HG03439 (cell line): ENCODE results near the gene PTPRJ.

Source experiments
- ATAC-seq: cut with Tn5 transposase; IDR thresholded peaks from one replicate; pipeline ENCODE4 v1.9.1; 2021; ENCODE audit warnings: mild to moderate bottlenecking, moderate library complexity; ENCODE audit not compliant: unreplicated experiment

Gene PTPRJ

GRCh38 chr11:48036011-48036410 is 55.7 kb downstream of the PTPRJ start:
- no peak for ATAC-seq

GRCh38 chr11:48036466-48036865 is 56.1 kb downstream of the PTPRJ start:
- no peak for ATAC-seq

DNA sequence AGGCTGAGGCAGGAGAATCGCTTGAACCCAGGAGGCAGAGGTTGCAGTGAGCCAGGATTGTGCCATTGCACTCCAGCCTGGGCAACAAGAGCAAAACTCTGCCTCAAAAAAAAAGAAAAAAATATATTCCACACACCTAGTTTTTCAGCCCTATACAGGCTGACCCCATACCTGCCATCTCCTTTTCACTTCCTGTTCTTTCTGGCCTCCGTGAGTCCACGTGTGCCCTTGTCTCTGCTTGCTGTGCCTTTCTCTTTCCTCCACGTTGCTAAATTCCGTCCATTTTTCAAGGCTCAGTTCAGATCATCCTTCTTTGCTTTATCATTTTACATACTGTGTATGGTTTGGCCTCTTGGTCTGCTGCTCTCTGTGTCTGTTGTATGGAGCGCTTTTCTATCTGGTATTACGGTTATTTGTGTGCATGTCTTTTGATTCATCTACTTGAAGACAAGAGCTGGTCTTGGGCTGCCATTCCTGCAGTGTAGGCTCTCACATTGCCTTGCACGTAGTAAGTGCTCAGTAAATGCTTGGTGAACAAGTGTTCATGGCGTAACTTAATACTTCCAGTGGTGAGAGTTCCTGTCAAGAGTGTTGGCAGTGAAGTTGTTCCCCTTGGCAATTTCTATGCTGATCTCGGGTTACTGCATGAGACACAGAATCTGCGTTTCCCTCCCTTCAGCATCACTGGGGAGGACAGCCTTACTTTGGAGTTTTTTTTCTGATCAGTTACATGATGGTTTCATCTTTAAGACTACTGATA is 57.5 kb downstream of the PTPRJ start:
- ATAC-seq = no peak

- ATAC-seq = no peak
These were observed 60.6 kb downstream of the PTPRJ start for GRCh38 chr11:48040830-48041444.

DNA sequence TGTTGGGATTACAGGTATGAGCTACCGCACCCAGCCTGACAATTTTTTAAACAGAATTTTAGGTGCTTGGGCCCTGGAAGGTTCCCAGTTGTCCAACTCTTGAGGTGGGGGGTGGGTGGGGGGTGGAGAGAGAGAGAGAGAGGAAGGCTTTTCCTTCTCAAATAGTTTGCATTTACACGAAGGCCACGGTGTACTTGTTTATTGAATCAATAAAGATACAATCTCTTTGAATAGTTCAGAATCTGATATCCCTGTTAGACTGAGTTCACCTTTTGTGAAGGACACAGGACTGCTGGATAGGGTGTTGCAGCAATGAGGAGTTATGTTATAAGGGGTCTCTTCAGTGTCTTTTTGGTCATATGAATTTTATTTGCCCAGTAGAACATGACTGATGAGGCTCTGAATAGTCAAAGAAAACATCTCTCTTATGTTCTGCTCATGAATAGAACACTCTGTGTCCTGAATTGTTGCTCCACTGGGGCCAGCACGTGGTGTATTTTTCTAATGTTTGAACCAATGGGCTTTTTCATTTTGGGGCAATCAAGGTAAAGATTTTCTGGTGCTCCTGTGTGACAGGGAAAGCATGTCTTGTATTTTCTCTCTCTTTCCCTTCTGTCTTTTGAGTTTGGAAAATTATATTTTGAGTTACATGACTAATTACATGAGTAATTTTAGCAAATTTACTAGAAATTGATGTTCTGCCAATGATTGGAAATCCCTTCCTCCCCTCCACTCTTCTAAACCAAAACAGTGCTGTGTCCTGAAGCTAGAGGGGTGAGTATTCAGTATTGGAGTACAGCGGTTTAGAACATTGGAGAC is 61.7 kb downstream of the PTPRJ start:
- no peak for ATAC-seq

GRCh38 chr11:48043111-48043990 is 63.0 kb downstream of the PTPRJ start:
- ATAC-seq = no peak

GRCh38 chr11:48043991-48044512 is 63.7 kb downstream of the PTPRJ start:
- no peak for ATAC-seq

DNA sequence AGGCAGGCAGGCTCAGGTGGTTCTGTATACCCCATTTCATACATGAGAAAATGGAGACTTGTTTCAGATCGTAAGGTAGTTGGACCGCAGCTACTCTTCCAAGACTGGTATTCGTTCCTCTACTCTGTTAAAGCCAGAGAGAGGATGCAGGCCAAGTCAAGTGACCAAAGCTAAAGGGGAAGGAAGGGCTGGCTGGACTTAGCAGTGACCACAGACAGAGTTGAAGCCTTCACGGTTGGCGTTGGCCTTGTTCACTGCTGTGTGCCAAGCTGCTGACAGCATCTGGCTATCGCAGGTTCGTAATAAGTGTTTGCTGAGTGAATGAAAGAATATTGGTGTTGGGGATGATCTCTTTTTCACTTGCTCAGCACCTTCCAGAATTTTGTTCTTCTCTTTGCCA is 64.2 kb downstream of the PTPRJ start:
- no peak for ATAC-seq

DNA sequence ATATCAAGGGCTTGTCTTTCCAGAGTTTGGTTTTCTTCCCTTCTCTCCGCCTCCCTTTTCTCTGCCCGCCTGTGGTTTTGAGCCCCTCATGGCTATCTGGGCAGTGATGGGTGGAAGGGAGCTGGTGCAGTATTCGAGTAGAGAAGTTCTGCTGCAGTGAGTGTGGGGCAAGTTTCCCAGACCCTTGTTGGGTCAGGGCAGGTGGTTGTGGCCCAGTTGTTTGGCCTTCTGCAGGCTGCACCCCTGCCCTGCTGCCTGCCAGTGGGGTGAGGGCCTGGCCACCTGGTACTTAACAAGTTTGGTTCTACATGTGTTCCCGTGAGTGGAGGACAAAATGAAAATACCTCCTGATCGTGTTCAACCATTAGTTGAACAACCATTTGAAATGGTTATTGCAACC is 65.2 kb downstream of the PTPRJ start:
- ATAC-seq = no peak

GRCh38 chr11:48047616-48048015 is 67.3 kb downstream of the PTPRJ start:
- no peak for ATAC-seq

DNA sequence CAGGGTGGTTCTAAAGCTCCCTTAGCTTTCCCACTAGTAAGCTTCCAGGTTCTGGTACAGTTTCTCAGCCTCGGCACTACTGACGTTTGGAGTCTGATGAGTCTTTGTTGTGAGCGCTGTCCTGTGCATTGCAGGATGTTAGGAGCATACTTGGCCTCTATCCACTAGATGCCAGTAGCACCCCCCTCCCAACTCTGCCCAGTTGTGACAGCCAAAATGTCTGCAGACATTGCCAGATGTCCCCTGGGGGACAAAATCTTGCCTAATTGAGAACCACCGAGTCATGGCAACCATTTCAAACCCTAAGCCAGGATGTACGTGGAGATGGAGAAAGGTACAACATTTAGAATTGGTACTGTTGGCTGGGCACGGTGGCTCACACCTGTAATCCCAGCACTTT is 68.7 kb downstream of the PTPRJ start:
- ATAC-seq = no peak

DNA sequence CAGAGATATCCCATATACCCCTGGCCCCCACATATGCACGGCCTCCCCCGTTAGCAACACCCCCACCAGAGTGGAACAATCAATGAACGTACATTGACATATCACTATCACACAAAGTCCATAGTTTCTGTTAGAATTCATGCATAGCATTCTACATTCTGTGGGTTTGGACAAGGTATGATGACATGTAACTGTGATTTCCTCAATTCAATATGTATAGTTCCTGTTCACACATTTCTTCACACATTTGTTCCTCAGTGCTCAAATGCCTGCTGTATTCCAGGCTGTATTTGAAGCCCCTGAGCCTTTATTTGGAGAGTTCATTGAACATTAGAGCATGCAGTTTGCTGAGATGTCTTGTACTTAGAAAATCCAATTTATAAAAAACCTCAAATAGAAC is 69.9 kb downstream of the PTPRJ start:
- no peak for ATAC-seq

- no peak for ATAC-seq
These were observed 71.0 kb downstream of the PTPRJ start for GRCh38 chr11:48051217-48051830.

- no peak for ATAC-seq
These were observed 72.1 kb downstream of the PTPRJ start for GRCh38 chr11:48052183-48053044.

- ATAC-seq = no peak
These were observed 74.6 kb downstream of the PTPRJ start for GRCh38 chr11:48054994-48055291.

- no peak for ATAC-seq
These were observed 75.2 kb downstream of the PTPRJ start for GRCh38 chr11:48055292-48056132.

DNA sequence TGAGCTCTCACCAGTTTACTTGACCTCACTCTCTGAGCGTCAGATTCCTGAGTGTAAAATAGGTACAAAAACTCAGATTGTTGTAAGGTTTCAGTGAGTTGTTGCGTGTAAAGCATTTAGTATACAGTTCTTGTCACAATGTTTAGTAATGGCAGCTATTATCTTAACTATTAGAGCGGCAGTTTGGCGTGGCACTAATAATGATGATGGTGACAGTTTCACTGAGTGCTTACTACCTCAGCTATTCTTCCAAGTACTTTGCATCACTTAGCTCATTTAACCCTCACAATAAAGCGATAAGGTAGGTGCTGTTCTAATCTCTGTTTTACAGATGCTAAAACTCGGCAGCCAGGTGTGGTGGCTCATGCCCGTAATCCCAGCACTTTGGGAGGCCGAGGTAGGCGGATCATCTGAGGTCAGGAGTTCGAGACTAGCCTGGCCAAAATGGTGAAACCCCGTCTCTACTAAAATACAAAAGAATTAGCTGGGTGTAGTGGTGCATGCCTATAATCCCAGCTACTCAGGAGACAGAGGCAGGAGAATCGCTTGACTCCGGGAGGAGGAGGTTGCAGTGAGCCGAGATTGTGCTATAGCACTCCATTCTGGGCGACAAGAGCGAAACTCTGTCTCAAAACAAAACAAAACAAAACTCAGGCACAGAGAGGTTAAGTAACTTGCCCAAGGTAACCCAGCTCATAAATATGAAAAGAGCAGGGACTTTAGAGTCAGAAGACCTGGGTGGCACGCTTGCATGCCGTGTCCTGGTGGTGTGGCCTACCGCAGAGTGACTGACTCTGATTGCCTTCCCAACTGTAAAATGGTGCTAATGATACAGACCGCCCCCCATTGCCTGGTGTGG is 76.2 kb downstream of the PTPRJ start:
- ATAC-seq = no peak

DNA sequence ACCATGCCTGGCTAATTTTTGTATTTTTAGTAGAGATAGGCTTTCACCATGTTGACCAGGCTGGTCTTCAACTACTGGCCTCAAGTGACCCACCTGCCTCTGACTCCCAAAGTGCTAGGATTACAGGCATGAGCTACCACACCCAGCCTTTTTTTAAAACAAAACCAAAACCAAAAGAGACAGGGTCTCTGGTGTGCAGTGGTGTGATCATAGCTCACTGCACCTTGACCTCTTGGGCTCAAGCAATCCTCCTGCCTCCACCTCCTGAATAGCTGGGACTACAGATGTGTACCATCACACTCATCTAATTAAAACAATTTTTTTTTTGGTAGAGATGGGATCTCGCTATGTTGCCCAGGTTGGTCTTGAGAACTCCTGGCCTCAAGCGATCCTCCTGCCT is 77.7 kb downstream of the PTPRJ start:
- no peak for ATAC-seq
